HG03457 (cell line): Measurements from ENCODE around the gene SCYL2.
A peak's percentile ranks its signal among the peaks of the same experiment; 100 is the strongest.
"Not testable (repeated sequence)": the region's sequence is repeated elsewhere in the genome, so short reads cannot be mapped to it uniquely, and the experiment has no call there.

Experiments
- ATAC-seq: cut with Tn5 transposase; IDR thresholded peaks from one replicate; pipeline ENCODE4 v1.9.1; 2021; ENCODE audit warnings: moderate number of reproducible peaks; ENCODE audit not compliant: unreplicated experiment

SCYL2 gene

DNA sequence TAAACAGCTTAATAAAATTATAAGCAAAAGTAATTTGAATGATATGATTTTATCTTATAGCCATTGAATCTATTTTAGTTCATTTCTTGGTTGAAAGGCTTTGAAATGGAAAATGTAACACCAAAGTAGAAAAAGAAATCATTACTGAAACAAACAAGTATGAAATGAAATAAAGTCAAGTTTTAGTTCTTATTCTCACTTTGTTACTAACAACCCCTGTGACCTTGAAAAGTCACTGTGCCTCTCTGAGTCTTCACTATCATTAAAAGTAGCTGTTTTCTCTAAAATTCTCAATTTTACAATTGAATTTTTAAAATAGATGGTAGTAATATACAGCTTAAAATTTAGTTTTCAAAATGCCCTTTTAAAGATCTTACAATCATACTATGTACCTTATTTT, 57.5 kb downstream of the SCYL2 start:
- ATAC-seq = no peak

DNA sequence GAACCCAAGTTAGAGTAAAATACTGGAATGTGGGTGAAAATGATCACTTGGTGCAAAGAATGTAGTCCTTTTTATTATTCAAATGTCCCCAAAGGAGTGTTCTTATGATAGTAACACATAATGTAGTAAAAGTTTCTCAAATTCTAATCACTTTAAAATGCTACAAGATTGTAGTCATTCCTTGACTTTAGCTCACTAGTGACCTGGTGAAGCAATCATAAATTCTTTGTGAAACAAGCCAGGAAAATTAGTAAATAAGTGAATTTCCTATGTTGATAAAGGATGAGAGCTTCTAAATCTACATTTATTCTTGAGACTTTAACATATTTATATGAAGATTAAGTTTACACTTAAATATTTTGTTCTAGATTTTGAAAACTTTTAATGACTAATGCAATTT, 59.2 kb downstream of the SCYL2 start:
- ATAC-seq = no peak

DNA sequence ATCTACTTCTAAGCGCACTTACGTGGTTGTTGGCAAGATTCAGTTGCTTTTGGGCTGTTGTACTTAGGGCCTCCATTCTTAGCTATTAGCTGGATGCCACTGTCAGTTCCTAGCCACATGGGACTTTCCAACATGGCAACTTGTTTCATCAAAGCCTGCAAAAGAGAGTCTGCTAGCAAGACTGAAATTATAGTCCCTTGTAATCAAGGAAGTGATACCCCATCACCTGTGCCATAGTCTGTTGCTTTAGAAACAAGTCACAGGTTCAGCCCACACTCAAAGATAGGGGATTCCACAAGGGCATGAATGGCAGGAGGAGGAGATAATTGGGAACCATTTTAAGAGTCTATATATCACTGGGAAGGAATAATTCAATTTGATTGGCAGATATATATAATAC, 62.8 kb downstream of the SCYL2 start:
- ATAC-seq = peak; percentile 86

DNA sequence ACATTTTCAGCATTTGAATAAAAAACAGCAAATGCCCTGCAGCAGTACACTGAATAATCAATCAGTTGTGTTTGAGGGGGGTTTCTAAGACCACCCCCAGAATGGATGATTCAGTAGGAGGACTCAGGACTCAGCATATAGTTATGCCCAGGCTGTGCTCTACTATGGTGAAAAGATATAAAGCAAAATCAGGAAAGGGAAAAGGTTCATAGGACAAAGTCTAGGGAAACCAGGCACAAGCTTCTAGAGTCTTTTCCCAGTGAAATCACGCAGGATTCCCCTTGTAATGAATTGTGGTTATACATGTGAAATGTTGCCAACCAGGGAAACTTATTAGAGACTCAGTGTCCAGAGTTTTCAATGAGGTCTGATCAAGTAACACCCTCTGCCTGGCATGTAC, 64.9 kb downstream of the SCYL2 start:
- no peak for ATAC-seq

DNA sequence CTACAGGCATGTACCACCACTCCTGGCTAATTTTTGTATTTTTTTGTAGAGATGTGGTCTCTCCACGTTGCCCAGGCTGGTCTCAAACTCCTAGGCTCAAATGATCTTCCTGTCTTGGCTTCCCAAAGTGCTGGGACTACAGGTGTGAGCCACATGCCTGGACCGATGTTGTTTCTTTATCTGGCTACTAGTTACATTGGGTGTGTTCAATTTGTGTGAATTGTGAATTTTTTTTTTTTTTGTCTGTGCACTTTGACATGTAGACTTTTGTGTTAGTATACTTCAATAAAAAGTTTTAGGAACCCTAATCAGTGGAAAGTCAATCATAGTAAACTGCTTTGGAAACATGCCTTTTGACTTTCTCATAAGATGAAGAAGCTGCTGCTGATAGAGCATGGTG, 65.9 kb downstream of the SCYL2 start:
- ATAC-seq = no peak

DNA sequence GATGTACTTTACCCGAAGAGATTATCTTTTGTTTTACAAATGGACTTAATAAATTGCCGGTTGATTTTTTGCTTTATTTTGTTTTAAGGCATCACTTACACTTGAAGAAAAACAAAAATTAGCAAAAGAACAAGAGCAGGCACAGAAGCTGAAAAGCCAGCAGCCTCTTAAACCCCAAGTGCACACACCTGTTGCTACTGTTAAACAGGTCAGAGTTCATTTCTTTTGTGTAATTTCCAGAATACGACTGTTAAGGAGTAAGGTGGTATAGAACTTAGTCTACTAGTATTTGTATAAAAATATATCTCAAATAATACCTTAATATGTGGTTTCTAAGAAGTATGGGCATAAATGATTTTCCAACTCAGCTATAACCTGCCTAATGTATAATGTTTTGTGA, 70.3 kb downstream of the SCYL2 start:
- no peak for ATAC-seq

DNA sequence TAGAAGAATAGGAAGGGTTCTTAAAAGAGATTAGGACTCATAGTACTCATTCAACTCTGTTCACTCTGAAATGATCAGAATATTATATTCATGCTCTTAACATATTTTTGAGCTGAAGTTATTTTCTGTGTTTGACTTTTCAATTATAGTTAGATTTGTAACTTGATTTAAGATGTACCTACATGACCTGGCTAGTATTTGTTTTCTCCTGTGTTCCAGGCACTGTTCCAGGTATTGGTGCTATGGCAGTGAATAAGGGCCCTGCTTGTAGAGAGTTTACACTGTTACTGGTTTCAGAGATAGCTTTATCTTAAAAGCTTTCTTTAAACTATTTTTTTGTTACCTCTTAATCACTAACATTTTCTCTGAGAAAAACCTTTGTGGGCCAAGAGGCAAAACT, 70.8 kb downstream of the SCYL2 start:
- no peak for ATAC-seq

DNA sequence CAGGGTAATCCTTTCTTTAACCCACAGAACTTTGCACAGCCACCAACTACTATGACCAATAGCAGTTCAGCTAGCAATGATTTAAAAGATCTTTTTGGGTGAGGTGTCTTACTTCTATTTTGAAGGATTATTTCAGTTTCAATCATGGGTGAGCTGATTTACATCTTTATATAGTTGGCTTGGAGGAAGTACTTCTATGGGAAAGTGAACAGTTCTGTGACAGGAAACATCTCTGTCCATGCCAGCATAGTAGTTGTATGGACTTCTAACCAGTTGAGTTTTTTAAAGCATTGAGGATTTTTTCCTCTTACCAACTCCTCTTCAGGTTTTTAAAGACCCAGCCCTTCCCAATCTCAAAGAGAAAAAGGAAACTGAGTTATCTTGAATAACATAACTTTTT, 72.1 kb downstream of the SCYL2 start:
- ATAC-seq = no peak

DNA sequence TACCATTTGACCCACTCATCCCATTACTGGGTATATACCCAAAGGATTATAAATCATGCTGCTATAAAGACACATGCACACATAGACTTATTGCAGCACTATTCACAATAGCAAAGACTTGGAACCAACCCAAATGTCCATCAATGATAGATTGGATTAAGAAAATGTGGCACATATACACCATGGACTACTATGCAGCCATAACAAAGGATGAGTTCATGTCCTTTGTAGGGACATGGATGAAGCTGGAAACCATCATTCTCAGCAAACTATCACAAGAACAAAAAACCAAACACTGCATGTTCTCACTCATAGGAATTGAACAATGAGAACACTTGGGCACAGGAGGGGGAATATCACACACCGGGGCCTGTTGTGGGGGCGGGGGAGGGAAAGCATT, 75.9 kb downstream of the SCYL2 start:
- ATAC-seq = not testable (repeated sequence)

DNA sequence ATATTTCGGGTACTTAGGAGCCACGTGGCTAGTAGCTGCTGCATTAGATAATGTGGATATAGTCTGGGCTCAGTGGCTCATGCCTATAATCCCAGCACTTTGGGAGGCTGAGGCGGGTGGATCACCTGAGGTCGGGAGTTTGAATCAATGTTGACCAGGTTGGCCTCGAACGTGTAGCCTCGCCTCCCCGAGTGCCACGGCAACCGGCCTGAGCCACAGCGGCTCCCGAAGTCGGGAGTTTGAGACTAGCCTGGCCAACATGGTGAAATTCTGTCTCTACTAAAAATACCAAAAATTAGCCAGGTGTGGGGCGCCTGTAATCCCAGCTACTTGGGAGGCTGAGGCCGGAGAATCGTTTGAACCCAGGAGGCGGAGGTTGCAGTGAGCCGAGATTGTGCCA, 77.4 kb downstream of the SCYL2 start:
- ATAC-seq = not testable (repeated sequence)

DNA sequence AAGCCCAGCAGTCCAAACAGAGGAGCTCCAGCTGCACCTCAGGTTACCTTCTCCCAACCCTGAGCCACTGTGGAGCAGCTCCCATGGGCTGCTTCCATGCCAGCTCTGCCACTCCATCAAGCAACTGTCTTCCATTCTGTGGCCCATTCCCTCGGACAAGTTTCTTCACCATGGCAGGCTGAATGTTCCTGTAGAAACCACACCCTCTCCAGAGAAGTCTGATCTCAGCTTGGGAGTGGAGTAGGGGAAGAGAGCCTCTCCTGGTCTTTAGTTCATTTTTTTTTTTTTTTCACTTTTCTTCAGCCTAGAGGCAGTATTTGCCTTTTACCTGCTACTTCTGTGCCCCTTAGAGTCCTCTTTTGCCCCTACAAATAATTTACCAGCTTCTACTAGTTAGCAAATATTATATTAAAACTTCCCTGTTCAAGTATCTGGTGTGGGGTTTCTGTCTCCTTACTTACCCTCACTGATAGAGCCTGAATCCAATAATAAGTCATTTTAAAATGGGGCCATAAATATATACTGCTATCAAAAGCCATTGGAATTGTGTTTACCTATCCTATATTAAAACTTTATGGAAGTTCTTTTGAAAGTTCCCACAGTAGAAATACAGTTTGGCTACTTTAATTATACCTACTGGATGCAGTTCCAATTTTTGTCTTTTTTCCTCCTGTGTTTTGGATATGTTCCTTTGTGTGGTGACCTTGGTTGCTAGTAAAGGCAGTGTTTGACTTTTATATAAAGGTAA, 78.2 kb downstream of the SCYL2 start:
- ATAC-seq = no peak

DNA sequence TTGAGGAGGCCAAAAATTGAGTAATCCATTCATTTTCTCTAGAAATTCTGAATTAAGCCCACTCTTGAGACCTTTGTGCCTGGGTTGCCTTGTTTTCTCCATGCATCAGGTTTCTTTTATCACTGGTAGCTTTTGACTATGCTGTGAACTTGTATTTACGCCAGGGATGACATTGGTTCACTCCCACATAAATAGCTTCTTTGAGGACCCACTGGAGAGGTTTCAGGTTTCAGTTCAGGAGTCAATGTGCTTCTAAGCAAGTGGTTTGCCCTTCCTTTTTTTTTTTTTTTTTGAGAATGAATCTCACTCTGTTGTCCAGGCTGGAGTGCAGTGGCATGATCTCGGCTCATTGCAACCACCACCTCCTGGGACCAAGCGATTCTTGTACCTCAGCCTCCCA, 79.7 kb downstream of the SCYL2 start:
- ATAC-seq = no peak

DNA sequence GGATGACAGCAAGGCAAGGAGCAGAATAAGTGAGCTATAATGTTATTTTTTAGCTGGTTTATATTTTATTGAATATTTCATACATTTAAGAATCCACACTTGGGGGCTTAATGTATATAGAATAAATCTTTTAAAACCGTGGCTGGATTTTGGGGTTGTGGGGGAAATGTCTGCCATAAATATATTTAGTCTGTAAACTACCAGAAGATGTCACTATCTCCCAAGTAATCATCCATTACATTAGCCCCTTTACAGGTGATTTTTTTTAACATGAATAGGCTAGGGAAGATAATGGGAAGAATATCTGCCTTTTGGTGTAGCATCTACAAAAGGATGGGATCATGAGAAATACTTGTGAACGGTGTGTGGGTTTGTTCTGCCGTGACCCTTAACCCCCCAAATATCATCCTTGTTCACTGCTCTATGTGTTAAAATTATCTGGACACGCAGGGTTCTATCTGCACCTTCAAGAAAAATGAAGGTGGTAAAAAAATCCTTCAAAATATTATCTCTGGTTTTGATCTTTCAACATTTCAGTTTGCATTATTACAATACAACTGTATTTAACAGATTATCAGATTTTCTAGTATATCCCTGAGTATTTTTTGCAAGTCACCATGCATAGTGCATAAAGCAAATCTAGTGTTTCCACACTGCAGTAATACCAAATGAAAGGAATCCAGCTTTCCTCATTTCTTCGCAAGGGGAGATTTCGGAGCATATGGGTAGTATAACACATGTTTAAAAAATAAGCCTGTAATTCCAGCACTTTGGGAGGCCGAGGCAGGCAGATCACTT, 81.9 kb downstream of the SCYL2 start:
- ATAC-seq = no peak

DNA sequence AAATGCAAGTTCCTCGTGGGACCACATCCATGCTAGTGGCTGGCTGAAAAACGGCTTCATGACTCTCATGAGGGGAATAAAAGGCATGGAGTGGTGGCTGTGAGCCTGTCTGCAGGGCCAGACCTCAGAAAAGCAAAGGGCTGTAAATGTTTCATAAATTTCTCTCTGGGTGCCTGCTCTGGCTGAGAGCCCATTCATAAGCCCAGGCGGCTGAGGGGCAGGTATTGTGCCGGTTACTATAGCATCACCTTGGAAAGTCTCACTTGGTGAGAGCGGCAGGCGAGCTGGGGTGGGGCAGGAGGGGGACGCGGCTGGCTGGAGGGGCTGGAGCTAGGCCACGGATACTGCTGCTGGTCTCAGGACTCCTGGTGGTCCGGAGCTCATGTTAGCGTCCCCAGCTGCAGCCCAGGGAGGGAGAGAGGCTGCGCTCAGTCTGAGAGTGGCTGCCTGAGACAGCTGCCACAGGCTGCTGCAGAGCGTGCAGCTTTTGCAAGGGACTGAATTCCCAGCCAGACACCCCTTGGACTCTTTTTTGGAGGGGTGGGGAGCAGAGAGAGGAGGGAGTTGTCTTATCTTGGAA, 89.8 kb downstream of the SCYL2 start, which contains the start of gene SLC17A8:
Gene SLC17A8 (plus strand): TSS at position 431 of the 580 bp plus-strand sequence. CDS start 318 bp downstream, outside the sequence.
- ATAC-seq = no peak

DNA sequence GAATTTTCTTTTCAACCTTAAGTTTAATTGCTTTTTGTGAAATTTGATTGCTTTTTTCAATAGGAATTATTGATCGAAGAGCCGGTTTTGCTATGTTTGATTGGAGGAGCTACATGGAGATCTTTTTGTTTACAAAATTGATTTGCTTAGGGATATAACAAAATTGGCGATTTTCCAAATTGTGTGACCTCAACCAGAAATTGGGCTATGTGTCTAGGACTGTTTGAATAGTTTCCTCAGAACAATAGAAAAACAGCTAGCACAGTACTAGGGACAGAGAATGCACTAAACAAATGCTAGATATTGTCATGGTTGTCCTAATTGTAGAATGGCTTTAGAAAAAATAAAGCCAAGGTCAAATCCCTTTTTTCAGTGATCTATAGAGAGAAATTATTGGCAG, 92.3 kb downstream of the SCYL2 start:
- no peak for ATAC-seq

DNA sequence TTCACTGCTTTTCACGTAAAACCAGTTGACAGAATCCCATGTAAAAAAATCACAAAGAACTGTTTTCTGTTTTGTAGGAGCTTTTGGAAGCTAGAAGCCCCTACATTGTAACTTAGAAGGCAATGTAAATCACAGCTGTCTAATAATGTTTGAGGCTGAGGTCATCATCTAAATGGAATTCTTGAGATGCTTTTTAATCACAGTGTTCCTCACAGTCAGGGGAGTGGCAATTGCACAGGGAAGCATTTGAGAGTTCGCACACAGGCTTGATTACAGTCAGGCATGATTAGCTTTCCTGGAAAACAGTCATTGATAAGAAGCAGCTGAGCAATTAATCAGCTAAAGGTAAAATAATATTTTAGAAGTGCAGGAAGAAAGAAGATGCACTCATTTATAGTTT, 92.8 kb downstream of the SCYL2 start:
- no peak for ATAC-seq

DNA sequence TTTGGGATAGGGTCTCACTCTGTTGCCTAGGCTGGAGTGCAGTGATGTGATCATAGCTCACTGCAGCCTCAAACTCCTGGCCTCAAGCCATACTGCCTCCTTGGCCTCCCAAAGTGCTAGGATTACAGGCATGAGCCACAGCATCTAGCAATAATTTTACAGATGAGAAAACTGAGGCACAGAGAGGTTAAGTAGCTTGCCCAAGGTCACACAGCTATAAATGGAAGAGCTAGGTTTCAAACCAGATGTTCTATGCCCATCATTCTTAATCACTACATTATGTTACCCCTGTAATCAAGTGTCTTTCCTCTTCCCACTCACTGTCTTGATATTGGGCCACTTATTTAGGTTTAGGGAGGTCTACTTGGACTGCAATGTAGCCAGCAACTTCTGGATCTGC, 93.5 kb downstream of the SCYL2 start:
- no peak for ATAC-seq

DNA sequence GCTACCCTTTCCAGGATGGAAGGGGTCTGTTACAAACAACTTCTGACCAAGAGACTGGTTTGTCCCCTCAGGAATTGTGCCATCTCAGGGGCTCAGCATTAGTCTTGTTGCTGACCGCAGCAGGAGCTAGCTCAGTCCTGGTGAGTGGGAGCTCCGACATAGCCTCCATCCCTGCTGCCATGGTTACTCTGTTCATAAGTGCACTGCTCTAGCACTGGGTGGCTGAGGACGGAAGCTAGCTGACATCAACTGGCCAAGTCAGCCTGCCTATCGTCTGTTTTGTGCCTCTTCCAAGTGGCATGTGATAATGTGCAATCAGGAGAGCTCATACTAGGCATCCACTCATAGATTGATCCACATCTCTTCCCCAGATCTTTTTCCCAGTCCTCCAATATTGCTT, 97.3 kb downstream of the SCYL2 start:
- ATAC-seq = no peak

DNA sequence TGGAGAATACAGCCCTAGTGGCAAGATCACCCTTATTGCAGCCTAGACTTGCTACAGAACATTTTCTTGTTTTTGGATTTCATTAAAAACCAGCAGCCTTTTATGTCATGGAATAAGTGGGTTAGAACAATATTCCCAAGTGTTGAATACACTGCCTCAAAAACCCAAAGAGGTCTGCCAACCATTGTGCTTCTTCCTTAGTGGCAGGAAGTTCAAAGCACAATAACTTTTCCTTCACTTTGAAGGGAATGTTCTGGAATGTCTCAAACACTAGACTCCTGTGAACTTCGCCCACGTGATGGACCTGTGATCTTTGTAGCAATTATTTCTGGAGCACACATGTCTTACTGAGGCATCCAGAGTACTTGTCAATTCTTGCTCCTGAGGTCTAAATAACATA, 98.4 kb downstream of the SCYL2 start:
- ATAC-seq = no peak

DNA sequence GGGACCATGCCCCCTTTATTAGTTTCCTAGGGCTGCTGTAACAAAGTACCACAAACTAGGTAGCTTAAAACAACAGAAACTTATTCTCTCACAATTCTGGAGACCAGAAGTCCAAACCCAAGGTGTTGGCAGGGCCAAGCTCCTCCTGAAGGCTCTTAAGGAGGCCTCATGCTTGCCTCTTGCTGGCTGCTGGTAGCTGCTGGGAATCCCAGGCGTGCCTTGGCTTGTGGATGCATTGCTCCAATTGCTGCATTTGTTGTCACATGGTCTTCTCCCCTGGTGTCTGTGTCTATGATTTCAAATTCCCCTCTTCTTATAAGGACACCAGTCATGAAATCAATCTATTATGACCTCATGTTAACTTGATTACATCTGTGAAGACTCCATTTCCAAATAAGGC, 101.1 kb downstream of the SCYL2 start:
- no peak for ATAC-seq

DNA sequence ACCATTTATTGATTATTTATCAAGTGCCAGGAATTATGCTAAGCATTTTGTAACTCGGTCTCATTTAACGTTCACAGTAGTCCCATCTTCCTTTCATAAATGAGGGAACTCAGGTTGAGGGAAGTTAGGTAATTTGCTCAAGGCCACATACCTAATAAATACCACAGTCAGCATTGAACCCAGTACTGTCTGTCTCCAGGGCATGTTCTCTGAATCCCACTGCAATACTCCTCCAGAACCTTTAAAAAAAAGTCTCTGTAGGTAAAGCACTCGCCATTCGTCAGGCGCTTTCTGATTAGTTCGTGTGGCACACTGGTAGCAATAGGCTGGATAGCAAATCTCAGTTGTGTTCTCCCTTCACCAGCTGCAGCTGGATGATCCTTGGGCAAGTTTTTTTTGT, 104.2 kb downstream of the SCYL2 start:
- ATAC-seq = no peak
